Ovary (tissue), 9 donors: ENCODE measurements around the gene SLC6A1. TPM values are rescaled to one million over a fixed set of nuclear protein-coding genes. Genes with fewer than 3 reads are reported as not detected.

Experiments used
- DNase-seq, 5 donors: peaks; one replicate each; pipeline ENCODE4 v3.0.0-alpha.2; 2019 to 2020
- H3K27ac ChIP-seq, 2 donors: fragments of 200-600 bp; one replicate each; pipeline versions ENCODE4 v1.5.1 to v1.8.0; 2019 to 2022
- H3K27me3 ChIP-seq: fragments of 200-600 bp; one replicate; pipeline ENCODE4 v1.8.0; 2022
- H3K36me3 ChIP-seq: fragments of 200-600 bp; sonication (generic); one replicate; pipeline ENCODE4 v1.5.1; 2019
- H3K4me1 ChIP-seq: one replicate; pipeline ENCODE4 v1.8.1; 2013; ENCODE audit warnings: mild to moderate bottlenecking, moderate library complexity; ENCODE audit not compliant: insufficient read depth
- H3K4me3 ChIP-seq: fragments of 200-600 bp; sonication (generic); one replicate; pipeline ENCODE4 v1.5.1; 2017
- H3K9me3 ChIP-seq, 2 donors: fragments of 200-600 bp in 1 of 2; sonication (generic) in 1 of 2; one replicate each; pipeline versions ENCODE4 v1.5.1 to v1.8.1; 2013 to 2019; ENCODE audit warnings: mild to moderate bottlenecking in 1 of 2, moderate library complexity in 1 of 2
- EP300 ChIP-seq: sonication (generic); formaldehyde crosslinking; IDR thresholded peaks from one replicate; pipeline ENCODE4 v1.6.1; 2017; ENCODE audit warnings: antibody characterized with exemption
- POLR2A ChIP-seq: fragments of 450-650 bp; IDR thresholded peaks from one replicate; pipeline ENCODE4 v1.6.1; 2017; ENCODE audit warnings: antibody characterized with exemption, mild to moderate bottlenecking, moderate library complexity
- whole genome bisulfite sequencing, 3 donors: extraction: QIAGEN DNeasy Blood & Tissue Kit in 1 of 3; methylation state at CpG; one replicate each; pipeline versions ENCODE4 v1.1.5 to v1.1.7; 2013 to 2017; 5-methylcytosine and 5-hydroxymethylcytosine counted together
- intact Hi-C, 4 donors: fragments of 100-400 bp; cut with DNase I; formaldehyde crosslinking; loops; one replicate each; pipeline versions ENCODE4 v1.11.0 to v1.15.1; 2022 to 2023
- polyA plus RNA-seq, 2 donors: library from polyadenylated mRNA; stranded (reverse); fragments of 200-250 nt in 1 of 2; fragments of 350-450 nt in 1 of 2; fragmentation: Illumina TruSeq in 1 of 2; extraction: RNeasy Lipid Tissue Mini Kit (QIAGEN cat#74804) in 1 of 2; gene quantifications; one replicate each; pipeline ENCODE4 v1.2.3, GENCODE V29; 2013 to 2014
- total RNA-seq, 7 donors: library from RNA; depleted of rRNA in 2 of 7; stranded (reverse); fragments of >200 nt in 2 of 7; fragmentation: NEBNext Ultra II Directional in 3 of 7; extraction: Animal tissue kit (Norgen Biotek cat#: 25700) in 3 of 7; gene quantifications; one replicate each; pipeline versions ENCODE4 v1.1.0 to v1.2.4, GENCODE V29; 2016 to 2023
- TF ChIP-seq, protein P1 (sequence below), 3 donors: fragments of 450-650 bp in 2 of 3; fragments of 200-600 bp in 1 of 3; IDR thresholded peaks; one replicate each; pipeline versions ENCODE4 v1.5.1 to v1.8.0; 2016 to 2022; ENCODE audit warnings: antibody characterized with exemption in 3 of 3, mild to moderate bottlenecking in 1 of 3
- donor health status: DM: no; HTN: no; CAD: no; lungs with moderate emphysema.
- donor health status: DM: no; HTN: no; CAD: no.
- donor health status: Bipolar disorder and iron deficiency.
- donor health status: DM: yes; HTN: yes; CAD: no.
- donor health status: DM: no; HTN: no; CAD: no.
- donor health status: DM: yes; HTN: yes; CAD: no.

Gene SLC6A1
- total and polyA plus RNA-seq, 9 donors = 0.23 to 3.3 (median 1.2) TPM

DNA sequence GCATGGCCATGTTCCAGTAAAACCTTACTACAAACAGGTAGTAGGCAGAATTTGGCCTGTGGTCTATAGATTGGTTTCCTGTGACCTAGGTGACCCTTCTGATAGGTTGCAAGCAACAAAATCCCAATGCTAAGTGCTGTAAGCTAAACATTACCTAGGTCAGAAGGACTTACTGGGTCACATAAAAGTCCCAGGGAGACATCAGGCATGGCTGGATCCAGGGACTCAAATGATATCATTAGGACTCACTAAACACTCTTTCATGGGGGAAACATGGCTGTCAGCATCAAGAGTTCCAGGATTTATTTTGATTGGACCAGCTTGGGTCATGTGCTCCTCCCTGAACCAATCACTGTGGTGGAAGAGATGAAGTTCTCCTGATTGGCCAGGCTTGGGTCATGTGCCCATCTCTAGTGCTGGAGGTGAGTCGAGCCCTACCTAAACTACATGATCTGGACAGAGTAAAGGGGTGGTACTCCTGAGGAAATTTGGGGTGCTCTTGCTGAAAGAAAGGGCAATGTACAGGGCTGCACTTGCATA is 16.8 kb upstream of the SLC6A1 start:
- H3K27ac ChIP-seq = no peak overlapping the region
- H3K4me1 ChIP-seq = no peaks in the 10 kb centered on the region
- DNase-seq = no peak
- H3K9me3 ChIP-seq = no peaks in the 10 kb centered on the region
- H3K27me3 ChIP-seq = no peaks in the 10 kb centered on the region
- intact Hi-C loops = loop anchor here in 1 of 4 donors (5.0 kb wide), 1 partner anchor 262 kb away; no protein-coding TSS in a partner anchor
- WGBS, 3 donors = 67 to 88% (median 81%) methylated on average over 1 of the region's 1 CpG
- no peaks in the 10 kb centered on the region for H3K36me3 ChIP-seq
- H3K4me3 ChIP-seq = no peak overlapping the region
- no peak for TF ChIP-seq EP300
- TF ChIP-seq POLR2A = no peak
- TF ChIP-seq, protein P1, sequence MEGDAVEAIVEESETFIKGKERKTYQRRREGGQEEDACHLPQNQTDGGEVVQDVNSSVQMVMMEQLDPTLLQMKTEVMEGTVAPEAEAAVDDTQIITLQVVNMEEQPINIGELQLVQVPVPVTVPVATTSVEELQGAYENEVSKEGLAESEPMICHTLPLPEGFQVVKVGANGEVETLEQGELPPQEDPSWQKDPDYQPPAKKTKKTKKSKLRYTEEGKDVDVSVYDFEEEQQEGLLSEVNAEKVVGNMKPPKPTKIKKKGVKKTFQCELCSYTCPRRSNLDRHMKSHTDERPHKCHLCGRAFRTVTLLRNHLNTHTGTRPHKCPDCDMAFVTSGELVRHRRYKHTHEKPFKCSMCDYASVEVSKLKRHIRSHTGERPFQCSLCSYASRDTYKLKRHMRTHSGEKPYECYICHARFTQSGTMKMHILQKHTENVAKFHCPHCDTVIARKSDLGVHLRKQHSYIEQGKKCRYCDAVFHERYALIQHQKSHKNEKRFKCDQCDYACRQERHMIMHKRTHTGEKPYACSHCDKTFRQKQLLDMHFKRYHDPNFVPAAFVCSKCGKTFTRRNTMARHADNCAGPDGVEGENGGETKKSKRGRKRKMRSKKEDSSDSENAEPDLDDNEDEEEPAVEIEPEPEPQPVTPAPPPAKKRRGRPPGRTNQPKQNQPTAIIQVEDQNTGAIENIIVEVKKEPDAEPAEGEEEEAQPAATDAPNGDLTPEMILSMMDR (IDR thresholded peaks at IDR 0.05) = no peak

- H3K9me3 ChIP-seq = no peaks in the 10 kb centered on the region
- no peak for TF ChIP-seq POLR2A
- TF ChIP-seq EP300 = no peak
- TF ChIP-seq, protein P1 (IDR thresholded peaks at IDR 0.05) = no peak
- 84 to 100% (median 88%) methylated on average over 1 of the region's 1 CpG for WGBS, 3 donors
These were observed 15.8 kb upstream of the SLC6A1 start for GRCh38 chr3:10976770-10977169.

GRCh38 chr3:10977892-10978510 is 14.5 kb upstream of the SLC6A1 start:
- Histone ChIP-seq H3K36me3 (no peaks in the 10 kb centered on the region), H3K27me3 (no peaks in the 10 kb centered on the region), H3K4me3 (no peak overlapping the region), H3K4me1 (peaks cover 2% of the 10 kb centered on the region), H3K9me3 (no peaks in the 10 kb centered on the region), H3K27ac (no peak overlapping the region)
- 41 to 51% (median 50%) methylated on average over 10 of the region's 10 CpGs for WGBS, 3 donors
- no peak for DNase-seq
- intact Hi-C loops = loop anchor here in 1 of 4 donors (5.0 kb wide), 1 partner anchor 259 kb away; no protein-coding TSS in a partner anchor
- TF ChIP-seq, protein P1 (IDR thresholded peaks at IDR 0.05) = no peak
- TF ChIP-seq POLR2A (no peak), EP300 (no peak)

More at GRCh38 chr3:10976770-10977169, 15.8 kb upstream of the SLC6A1 start:
- no peak overlapping the region for H3K4me3 ChIP-seq
- H3K36me3 ChIP-seq = no peaks in the 10 kb centered on the region
- no peaks in the 10 kb centered on the region for H3K27me3 ChIP-seq
- H3K4me1 ChIP-seq = no peaks in the 10 kb centered on the region
- DNase-seq = no peak
- no peak overlapping the region for H3K27ac ChIP-seq
- intact Hi-C loops = loop anchor here in 1 of 4 donors (5.0 kb wide), 1 partner anchor 261 kb away; no protein-coding TSS in a partner anchor

DNA sequence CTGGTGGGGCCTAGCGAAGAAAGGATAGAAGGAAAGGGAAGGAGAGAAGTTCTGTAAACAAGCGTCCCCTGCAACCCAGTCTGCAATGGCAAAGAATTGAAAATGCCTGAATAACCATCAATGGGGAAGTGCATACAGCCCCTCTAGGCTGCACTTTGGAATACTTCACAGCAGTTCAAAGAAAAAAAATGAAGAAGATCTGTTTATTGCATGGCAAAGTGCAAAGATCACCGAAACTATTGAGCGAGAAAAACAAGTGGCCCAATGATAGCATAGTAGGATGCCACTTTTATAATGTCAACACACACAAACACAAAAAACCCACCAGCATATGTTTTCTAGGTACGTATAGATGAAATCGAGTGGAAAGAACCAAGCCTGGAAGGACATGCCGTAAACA is 13.6 kb upstream of the SLC6A1 start:
- H3K27me3 ChIP-seq = no peaks in the 10 kb centered on the region
- H3K4me3 ChIP-seq = no peak overlapping the region
- TF ChIP-seq POLR2A = no peak
- TF ChIP-seq, protein P1 (IDR thresholded peaks at IDR 0.05) = no peak
- no peak for TF ChIP-seq EP300
- peaks cover 2% of the 10 kb centered on the region for H3K4me1 ChIP-seq
- no peaks in the 10 kb centered on the region for H3K36me3 ChIP-seq
- intact Hi-C loops = loop anchor here in 1 of 4 donors (5.0 kb wide), 1 partner anchor 258 kb away; no protein-coding TSS in a partner anchor
- 94 to 97% (median 95%) methylated on average over 7 of the region's 7 CpGs for WGBS, 3 donors
- DNase-seq = no peak
- no peaks in the 10 kb centered on the region for H3K9me3 ChIP-seq
- H3K27ac ChIP-seq = no peak overlapping the region
